Activated CD8-positive, alpha-beta memory T cell treated with anti-CD3 and anti-CD28 coated beads for 1 hour (primary cell): ENCODE results near the gene ASPHD1.
"Not testable (repeated sequence)": the region's sequence is repeated elsewhere in the genome, so short reads cannot be mapped to it uniquely, and the experiment has no call there.

ENCODE experiments used
- DNase-seq, 2 donors: peaks; one replicate each; pipeline ENCODE4 v3.0.0-alpha.2; 2020; ENCODE audit warnings: low read depth in 1 of 2; ENCODE audit errors: extremely low read depth in 1 of 2

Gene ASPHD1, protein sequence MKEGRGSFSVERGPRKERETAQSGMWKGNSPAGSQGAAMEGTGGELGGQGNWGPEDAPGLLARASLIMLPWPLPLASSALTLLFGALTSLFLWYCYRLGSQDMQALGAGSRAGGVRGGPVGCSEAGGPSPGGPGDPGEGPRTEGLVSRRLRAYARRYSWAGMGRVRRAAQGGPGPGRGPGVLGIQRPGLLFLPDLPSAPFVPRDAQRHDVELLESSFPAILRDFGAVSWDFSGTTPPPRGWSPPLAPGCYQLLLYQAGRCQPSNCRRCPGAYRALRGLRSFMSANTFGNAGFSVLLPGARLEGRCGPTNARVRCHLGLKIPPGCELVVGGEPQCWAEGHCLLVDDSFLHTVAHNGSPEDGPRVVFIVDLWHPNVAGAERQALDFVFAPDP

GRCh38 chr16:29900102-29900887 lies at the start of gene ASPHD1:
TSS of gene ASPHD1 (plus strand) at chr16:29900488. CDS start at chr16:29900972, 484 bp downstream.
- peak; percentile 4 to 66 for DNase-seq

DNA sequence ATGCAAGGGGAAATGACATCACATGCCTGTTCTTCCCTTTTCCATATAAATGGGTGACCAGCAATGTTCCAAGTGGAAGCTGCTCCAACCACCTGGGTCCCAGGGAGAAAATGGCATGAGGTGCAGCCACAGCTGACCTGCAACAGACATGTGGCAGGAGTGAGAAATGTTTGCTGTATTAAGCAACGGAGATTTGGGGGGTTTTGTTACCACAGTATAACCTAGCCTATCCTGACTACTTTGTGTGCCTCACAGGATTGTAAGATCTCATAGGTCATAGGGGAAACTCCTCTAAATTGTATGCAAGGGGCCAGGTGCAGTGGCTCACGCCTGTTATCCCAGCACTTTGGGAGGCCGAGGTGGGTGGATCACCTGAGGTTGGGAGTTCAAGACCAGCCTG lies 49.3 kb upstream of the ASPHD1 start:
- DNase-seq: no peak

DNA sequence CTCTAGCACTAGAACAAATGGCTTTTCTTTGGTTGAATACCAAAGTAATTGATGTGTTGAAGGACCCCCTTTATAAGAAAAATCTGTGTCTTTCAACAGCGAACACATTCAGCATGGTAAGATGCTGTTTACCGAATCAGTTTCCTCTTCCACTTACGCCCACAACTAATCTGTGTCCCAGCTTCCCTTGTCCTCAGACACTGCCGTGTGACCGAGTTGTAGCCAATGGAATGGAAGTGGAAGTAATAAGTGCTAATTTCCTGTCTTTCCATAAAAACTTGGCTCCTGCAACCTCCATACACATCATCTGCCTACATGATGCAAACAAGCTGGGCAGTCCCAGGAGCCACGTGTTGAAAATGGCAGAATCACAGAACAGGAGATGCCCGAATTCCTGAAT lies 47.6 kb upstream of the ASPHD1 start:
- DNase-seq: no peak

DNA sequence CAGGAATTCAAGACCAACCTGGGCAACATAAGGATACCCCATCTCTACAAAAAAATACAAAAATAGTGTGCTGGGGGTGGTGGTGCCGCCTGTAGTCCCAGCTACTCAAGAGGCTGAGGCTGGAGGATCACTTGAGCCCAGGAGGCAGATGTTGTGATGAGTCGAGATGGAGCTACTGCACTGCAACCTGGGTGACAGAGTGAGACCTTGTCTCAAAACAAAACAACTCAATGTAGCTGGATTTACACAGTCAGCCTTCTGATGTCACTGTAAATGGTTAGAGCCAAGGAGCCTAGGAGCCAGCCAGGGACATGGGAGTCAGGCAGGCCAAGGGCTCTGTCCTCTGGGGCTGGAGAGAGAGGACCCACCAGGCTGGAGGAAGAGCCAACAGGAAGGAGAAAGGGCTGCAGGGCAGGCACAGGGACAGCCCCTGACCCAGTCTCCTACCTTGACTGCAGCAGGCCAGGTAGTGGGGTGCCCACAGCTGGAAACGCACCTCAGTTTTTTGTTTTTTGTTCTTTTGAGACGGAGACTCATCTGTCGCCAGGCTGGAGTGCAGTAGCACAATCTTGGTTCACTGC lies 45.7 kb upstream of the ASPHD1 start:
- no peak for DNase-seq

- no peak for DNase-seq
Observed at GRCh38 chr16:29857133-29857760, 43.0 kb upstream of the ASPHD1 start.

- no peak for DNase-seq
Observed at GRCh38 chr16:29858149-29858849, 42.0 kb upstream of the ASPHD1 start.

GRCh38 chr16:29858974-29859373 lies 41.3 kb upstream of the ASPHD1 start:
- DNase-seq: no peak

- DNase-seq: no peak
Observed at GRCh38 chr16:29860218-29860617, 40.1 kb upstream of the ASPHD1 start.

GRCh38 chr16:29862383-29862883 lies 37.9 kb upstream of the ASPHD1 start:
- DNase-seq: no peak

- peak; percentile 81 to 84 for DNase-seq
Observed at GRCh38 chr16:29862884-29863668, 37.2 kb upstream of the ASPHD1 start, which contains the start of gene CDIPT. TSS of gene CDIPT (minus strand) at chr16:29863226. CDS start at chr16:29862857, 369 bp downstream.

- DNase-seq: no peak
Observed at GRCh38 chr16:29863669-29863984, 36.7 kb upstream of the ASPHD1 start.

DNA sequence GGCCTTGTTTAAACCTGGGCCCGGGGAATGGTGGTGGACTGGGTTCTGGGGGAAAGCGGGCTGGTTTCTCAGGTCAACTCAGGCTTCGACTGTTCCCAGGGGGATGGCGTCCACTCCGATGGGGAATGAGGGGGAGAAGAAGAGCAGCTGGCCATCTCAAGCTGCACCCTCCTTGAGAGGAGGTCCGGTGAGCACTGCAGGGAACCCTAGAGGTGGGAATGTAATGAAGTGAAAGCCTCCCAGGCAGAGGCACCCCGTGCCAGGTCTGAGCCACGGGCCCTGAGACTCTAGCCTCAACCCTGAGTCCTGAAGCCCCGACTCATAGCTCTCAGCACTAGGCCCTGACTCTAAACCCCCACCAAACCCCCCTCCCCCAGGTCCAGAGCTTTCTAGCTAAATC lies 36.1 kb upstream of the ASPHD1 start:
- no peak for DNase-seq

DNA sequence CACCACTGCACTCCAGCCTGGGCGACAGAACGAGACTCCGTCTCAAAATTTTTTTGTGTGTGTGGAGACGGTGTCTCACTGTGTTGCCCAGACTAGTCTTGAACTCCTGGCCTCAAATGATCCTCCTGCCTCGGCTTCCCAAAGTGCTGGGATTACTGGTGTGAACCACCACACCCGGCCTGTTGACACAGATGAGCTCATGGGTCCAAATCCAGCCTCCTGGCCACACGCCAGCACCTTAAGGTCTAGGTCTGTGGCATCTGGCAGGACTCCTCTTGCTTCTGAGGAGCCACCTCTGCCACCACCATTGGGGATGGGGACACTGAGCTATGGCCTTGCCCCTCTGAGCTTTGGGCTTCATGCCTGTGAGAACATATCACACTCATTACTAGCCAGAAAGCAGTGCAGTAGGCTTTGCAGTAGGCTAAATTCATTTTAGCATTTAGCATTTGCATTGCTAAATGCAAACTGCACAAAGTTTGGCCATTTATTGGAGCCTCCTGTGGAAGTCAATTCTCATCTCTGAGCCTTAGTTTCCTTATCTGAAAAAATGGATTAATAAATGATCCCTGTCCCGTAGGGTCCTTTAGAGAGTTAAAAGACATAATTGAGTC lies 31.8 kb upstream of the ASPHD1 start:
- DNase-seq: no peak

GRCh38 chr16:29869067-29869466 lies 31.2 kb upstream of the ASPHD1 start:
- not testable (repeated sequence) for DNase-seq

GRCh38 chr16:29871822-29872546 lies 28.3 kb upstream of the ASPHD1 start:
- no peak for DNase-seq

GRCh38 chr16:29873319-29873718 lies 27.0 kb upstream of the ASPHD1 start:
- DNase-seq: no peak

GRCh38 chr16:29875206-29875605 lies 25.1 kb upstream of the ASPHD1 start:
- DNase-seq: no peak

DNA sequence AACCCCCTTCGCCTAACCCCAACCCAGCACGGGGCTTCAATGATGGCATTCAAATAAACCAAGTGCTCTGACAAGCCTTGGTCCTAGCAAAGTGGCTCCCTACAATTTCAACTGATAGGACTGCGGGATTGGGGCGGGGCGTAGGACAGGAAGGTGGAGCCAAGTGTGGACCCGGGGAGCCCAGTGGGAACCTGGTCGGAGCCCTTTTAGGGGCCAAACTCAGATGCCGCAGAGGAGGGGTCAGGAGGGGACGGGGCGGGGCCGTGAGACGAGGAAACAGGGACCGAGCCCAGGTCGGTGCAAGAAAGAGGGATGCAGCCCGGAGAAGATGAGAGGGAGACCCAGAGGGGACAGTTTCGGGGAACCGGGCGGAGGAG lies 24.1 kb upstream of the ASPHD1 start:
- no peak for DNase-seq
